Epithelial cell of proximal tubule (primary cell): ENCODE results near the gene TRPC4. TPM values are rescaled to one million over a fixed set of nuclear protein-coding genes. Genes with fewer than 3 reads are reported as not detected.
"Not testable (repeated sequence)": the region's sequence is repeated elsewhere in the genome, so short reads cannot be mapped to it uniquely, and the experiment has no call there.

Experiments
- DNase-seq: peaks from one replicate; pipeline ENCODE4 v3.0.0-alpha.2; 2011; ENCODE audit warnings: low read depth
- H3K4me3 ChIP-seq: 2 replicates; pipeline ENCODE4 v1.5.1; 2011; ENCODE audit warnings: low read depth, mild to moderate bottlenecking, low read length
- total RNA-seq: library from RNA; depleted of rRNA; stranded (reverse); fragments of >200 nt; gene quantifications from 2 replicates; pipeline ENCODE4 v1.2.3, GENCODE V29; 2015
- TF ChIP-seq, protein P1 (sequence below): conservative IDR thresholded peaks from 2 replicates; pipeline ENCODE4 v1.5.1; 2012; ENCODE audit warnings: low read depth, mild to moderate bottlenecking, low read length

TRPC4 gene
- total RNA-seq, 1 donor from 2014 or later, result 2.4 TPM

DNA sequence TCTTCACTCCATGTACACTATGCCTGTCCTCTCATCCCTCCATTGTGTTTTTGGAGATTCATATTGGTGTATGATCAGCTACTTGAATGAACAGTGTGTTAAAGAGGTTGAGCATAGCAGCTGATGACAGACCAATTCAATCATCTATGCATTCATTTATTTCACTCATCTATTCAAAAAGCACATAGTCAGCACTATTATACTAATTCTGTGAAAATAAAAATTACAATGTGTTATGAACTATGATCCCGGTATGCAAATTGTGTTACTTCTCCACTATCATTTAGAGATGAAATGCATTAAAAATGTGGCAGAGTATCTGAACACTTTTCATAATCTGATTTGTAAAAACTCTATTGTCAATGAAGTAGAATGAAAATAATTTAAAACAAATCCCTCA lies 5.9 kb downstream of the TRPC4 start:
- TF ChIP-seq, protein P1, sequence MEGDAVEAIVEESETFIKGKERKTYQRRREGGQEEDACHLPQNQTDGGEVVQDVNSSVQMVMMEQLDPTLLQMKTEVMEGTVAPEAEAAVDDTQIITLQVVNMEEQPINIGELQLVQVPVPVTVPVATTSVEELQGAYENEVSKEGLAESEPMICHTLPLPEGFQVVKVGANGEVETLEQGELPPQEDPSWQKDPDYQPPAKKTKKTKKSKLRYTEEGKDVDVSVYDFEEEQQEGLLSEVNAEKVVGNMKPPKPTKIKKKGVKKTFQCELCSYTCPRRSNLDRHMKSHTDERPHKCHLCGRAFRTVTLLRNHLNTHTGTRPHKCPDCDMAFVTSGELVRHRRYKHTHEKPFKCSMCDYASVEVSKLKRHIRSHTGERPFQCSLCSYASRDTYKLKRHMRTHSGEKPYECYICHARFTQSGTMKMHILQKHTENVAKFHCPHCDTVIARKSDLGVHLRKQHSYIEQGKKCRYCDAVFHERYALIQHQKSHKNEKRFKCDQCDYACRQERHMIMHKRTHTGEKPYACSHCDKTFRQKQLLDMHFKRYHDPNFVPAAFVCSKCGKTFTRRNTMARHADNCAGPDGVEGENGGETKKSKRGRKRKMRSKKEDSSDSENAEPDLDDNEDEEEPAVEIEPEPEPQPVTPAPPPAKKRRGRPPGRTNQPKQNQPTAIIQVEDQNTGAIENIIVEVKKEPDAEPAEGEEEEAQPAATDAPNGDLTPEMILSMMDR, result no peak
- H3K4me3 ChIP-seq, result no peak overlapping the region
- DNase-seq, result no peak

DNA sequence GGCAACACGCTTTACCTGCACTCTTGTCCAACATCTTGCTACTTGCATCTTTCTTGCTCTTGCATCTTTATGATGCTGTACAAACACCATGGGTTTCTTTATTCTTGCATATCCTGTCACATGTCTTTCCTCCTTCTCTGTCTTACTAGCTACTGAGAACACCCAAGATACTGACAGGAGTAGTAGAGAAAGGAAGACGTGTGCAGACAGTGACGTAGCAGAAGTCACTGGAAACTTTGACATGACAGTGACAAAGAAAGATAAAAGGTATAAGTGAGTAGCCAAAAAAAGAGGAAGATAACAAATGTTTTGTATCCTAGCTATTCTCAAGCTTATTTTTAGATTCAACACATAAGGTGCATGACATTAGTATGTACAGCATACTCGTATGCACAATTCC lies 34.2 kb downstream of the TRPC4 start:
- H3K4me3 ChIP-seq, result no peak overlapping the region
- DNase-seq, result no peak
- TF ChIP-seq, protein P1, result no peak

DNA sequence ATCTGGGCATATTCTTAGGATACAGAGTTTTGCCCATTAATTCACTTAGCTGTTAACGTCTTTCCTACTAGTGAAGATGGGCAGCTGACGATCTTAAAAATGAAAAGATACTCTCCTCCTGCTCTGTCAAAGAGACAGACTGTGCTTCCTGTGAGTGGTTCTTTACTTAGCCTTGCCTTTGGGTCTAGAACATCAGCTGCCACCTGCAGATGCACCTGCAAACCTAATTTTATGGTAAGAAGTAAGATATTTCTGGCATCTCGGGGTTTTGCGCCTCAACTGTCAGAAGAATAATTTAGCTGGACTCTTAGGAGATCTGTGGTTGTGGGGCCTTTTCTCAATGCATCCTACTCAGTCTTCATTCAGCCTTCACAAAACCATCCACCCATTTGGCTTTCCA lies 36.2 kb downstream of the TRPC4 start:
- TF ChIP-seq, protein P1, result no peak
- H3K4me3 ChIP-seq, result no peak overlapping the region
- DNase-seq, result no peak

DNA sequence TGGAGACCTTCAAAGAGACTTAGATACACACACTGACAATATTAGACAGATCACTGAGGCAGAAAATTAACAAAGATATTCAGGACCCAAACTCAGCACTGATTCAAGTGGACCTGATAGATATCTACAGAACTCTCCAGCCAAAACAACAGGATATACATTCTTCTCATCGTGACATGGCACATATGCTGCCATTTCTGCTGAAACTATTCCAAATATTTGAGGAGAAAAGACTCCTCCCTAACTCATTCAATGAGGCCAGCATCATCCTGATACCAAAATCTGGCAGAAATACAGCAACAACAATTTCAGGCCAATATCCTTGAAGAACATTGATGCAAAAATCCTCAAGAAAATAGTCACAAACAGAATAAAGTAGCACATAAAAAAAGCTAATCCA lies 53.3 kb downstream of the TRPC4 start:
- TF ChIP-seq, protein P1, result no peak
- DNase-seq, result no peak
- H3K4me3 ChIP-seq, result no peak overlapping the region

DNA sequence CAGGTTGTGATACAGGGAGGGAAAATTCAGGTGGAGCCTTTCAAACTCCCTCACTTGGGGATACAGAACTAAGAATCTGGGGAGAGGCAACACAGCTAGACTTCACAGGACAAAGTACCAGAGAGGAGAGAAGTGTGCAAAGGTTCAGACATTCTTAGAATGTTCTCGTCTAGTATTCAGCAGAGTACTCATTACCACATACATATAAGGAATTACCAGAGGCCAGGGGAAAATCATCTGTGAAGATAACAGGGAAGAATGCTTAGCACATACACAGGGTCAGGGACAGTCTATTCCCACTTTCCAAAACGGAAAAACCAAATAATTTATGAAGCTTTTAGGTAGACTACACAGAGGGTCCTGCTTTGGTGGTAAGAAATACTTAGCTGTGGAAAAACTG lies 58.1 kb downstream of the TRPC4 start:
- H3K4me3 ChIP-seq, result no peak overlapping the region
- DNase-seq, result no peak
- TF ChIP-seq, protein P1, result no peak

DNA sequence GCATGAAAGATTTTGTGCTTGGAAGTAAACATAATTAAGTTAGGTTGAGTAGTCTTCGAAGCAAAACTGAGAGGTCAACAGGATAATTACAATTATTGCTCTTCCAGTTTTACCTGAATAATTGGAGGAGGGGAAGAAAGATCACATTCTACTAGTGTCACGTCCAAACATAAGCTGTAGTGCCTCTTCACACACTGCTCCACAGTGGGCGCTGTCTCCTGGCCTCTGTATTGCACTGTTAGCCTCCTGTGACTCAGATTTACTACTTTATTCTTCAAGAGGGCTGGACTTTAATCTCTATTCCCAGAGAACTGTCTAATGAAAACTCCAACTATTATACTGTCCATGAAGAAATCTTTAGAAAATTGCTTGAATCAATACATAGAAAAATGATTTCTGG lies 62.9 kb downstream of the TRPC4 start:
- no peak for DNase-seq
- no peak overlapping the region for H3K4me3 ChIP-seq
- TF ChIP-seq, protein P1, result peak; percentile 25

DNA sequence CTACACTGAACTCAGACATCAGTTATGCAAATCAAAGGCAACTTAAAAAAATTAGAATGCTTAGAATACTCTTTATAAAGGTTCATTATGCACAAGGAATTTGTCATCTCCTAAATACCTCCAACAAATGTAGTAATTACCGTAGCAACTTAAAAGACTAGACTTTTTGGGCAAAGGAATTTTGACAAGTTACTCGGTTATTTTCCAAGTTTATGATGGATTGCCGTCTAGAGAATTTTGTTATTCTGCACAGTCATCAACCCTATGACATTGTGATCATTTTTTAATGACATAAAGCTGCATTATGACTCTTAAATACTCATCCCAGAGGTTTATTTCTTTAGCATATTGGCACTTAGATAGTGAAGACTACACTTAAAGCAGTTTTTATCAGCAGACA lies 71.9 kb downstream of the TRPC4 start:
- no peak for DNase-seq
- H3K4me3 ChIP-seq, result no peak overlapping the region
- TF ChIP-seq, protein P1, result no peak

DNA sequence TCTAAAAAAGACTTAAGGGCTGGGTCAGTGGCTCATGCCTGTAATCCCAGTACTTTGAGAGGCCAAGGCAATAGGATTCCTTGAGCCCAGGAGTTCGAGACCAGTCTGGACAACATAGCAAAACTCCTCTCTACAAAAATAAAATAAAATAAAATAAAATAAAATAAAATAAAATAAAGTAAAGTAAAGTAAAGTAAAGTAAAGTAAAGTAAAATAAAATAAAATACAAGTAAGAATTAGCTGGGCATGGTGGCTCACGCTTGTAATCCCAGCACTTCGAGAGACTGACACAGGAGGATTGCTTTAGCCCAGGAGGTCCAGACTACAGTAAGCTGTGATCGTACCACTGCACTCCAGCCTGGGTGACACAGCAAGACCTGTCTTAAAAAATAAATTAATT lies 72.8 kb downstream of the TRPC4 start:
- not testable (repeated sequence) for H3K4me3 ChIP-seq, DNase-seq
